GM18870 (cell line): ENCODE results near the gene CD8B.

Experiments used
- ATAC-seq: cut with Tn5 transposase; IDR thresholded peaks from one replicate; pipeline ENCODE4 v1.9.1; 2021; ENCODE audit warnings: moderate library complexity; ENCODE audit not compliant: unreplicated experiment

CD8B gene

DNA sequence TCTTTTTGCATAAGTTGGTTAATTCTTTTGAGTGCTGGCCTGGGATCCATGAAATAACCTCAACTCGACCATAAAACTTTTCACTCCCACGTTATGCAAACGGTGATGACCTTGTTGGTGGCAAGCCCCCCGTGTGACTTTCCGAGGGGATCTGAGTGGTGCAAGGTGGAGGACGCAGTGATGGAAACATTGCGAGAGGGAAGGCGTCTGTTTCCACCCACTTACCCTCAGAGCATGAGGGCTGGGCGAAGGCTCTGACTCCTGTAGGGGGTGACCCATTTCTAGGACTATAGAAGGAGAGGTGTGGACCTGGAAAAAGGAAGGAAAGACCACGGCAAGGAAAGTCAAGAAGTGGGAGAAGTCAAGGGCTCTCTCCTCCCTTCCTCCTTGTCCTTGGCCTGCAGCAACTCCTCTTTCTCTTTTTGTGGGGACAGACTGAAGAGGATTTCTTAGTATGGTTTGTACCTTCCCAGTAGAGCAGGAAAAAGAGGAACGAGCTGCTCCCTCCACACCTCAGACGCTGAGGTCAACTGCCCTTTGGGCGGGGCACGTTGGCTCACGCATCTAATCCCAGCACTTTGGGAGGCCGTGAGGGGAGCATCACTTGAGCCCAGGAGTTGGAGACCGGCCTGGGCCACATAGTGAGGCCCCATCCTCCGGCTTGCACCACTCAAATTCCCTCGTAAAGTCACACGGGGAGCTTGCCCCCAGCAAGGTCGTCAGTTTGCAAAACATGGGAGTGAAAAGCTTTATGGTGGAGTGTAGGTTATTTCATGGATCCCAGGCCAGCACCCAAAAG lies 55.4 kb downstream of the CD8B start:
- no peak for ATAC-seq

DNA sequence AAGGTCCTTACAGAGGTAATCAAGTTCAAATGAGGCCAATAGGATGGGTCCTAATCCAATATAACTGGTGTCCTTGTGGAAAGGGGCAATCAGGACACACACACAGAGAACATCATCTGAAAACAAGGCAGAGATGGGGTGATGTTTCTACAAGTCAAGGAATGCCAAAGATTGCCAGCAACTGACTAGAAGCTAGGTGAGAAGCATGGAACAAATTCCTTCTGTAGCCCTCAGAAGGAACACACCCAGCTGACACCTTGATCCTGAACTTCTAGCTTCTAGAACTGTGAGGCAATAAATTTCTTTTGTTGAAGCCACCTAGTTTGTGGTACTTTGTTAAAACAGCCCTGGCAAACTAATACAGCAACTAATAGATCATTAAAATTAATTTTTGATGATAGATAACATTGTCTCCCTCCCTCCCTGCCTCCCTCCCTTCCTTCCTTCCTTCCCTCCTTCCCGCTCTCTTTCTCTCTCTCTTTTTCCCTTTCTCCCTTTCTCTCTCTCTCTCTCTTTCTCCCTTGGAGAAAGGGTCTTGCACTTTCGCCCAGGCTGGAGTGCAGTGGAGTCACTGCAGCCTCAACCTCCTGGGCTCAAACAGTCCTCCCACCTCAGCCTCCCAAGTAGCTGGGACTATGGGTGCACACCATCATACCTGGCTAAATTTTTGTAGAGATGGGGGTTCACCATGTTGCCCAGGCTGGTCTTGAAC lies 60.7 kb downstream of the CD8B start:
- ATAC-seq = no peak

DNA sequence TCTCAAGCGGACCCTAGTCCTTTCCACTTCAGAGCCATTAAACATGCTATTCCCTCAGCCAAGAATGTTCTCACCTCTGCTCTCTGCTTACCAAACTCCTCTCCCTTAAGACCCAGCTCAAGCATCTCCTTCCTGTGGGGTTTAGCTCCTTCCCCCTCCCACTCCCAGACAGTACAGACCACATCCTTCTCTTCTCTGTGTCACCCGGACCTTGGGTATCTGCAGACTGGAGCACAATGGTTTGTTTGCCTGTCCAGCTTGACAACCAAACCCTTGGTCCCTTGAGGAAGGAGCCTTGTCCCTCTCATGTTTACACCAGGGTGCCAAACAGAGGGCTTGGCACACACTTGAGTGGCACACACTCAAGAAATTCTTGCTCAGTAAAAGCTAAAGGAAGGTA lies 66.8 kb downstream of the CD8B start:
- ATAC-seq = no peak

DNA sequence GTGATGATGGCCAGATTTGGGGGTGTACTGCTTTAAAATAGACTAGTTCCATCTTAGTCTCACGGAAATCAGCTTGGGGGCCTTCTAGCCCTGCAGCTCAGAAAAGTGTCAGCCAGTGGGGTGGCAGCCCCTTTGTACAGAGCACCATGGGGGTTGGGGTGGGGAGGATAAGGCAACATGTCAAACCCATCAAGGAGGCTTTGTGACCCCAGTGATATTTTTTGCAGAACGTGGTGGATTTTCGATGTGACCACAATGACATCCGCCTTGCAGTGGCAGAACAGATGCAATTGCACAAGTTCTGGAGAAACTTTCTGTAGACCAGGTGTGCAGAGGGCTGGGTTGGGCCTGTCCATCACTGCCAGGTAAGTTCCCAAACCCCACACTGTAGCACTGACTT lies 67.9 kb downstream of the CD8B start:
- ATAC-seq = no peak

DNA sequence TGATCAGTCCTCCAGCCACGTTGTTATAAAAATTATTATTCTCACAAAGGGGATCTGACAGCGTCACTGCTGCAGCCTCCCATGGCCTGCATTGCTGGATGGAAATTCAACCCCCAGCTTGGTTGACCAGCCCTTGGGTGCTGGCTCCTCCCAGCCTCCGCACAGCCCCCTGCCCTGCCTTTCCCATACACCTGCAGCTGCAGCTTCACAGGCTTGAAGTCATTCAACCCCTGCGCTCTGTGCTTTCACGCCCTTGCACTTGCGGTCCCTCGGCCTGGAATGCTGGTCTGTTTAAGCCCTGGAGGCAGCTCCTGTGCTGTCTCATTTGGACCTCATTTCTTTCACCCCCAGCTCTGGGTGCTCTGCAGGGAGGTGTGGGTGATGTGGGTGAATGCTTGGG lies 70.1 kb downstream of the CD8B start:
- no peak for ATAC-seq

DNA sequence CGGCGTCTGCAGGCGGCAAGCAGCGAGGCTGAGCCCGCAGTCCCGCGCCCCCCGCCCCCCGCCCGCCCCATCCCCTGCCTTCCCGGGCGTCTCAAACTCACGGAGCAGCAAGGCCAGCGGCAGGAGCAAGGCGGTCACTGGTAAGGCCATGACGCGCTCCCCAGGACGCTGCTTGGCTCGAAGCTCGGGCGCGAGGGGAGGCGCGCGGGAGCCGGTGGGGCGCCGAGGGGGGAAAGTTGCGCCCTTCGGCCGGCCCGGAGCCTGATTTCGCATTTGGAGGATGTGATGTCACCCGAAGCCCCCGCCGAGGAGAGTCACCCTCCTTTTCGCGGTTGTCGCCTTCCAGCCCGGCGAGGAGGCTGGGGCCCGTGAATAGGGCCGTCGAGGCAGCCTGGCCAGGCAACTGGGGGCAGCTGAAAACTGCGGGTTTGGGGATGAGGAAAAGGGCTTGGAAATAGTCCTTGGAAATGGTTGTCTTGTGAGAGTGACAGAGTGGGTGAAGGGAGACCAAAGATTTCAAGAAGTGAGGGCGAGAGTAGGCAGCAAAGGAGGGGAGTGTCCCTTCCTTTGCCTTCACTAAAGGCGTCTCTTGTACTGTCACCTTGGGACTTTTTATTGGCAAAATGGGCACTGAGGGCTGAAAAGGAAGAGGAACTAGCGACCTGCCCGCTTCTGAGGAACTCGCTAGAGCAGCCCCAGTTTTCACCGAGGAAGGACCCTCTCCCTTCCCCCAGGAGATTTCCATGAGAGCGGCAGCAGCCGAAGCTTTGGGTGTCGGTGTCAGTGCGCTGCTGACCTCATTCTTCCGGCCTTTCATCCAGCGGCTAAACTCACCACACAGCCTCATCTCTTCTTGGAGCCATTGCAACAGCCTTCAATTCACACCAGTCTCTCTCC lies 70.8 kb downstream of the CD8B start, which contains the start of gene CD8A:
TSS of gene CD8A (minus strand) at position 238 of the 897 bp plus-strand sequence. CDS start at position 150, 88 bp downstream.
- no peak for ATAC-seq

DNA sequence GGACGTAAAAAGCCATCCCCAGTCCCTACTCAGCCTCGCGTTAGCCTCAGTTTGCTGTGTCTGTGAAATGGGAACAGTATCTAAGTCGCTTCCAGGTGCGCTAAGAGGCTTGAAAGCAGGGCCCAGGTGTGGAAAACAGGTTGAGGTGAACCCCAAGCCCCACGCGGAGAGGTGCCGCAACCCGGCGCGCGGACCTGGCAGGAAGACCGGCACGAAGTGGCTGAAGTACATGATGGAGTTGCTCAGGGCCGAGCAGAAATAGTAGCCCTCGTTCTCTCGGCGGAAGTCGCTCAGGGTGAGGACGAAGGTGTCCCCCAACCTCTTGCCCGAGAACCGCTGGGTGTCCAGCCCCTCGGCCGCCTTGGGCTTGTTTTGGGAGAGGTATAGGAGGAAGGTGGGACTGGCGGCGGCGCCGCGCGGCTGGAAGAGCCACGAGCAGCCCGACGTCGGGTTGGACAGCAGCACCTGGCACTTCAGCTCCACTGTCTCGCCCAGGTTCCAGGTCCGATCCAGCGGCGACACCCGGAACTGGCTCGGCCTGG lies 71.5 kb downstream of the CD8B start:
- no peak for ATAC-seq

DNA sequence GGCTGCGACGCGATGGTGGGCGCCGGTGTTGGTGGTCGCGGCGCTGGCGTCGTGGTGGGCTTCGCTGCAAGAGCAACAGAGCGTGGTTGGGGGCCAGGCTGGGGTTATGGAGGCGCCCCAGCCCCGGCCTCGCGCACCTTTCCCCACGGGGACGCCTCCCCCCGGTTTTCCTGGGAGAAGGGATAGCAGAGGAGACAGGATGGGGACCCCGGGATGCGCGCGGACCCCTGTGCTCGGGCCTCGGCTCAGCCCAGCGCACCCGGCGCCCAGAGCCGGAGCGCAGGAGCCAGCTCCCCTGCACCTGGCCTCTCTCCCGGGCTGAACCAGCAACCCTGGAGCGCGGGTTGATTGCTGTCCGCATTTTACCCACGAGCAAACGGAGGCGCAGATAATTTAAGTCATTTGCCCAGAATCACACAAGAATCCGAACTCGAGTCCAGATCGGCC lies 72.0 kb downstream of the CD8B start:
- ATAC-seq = no peak

DNA sequence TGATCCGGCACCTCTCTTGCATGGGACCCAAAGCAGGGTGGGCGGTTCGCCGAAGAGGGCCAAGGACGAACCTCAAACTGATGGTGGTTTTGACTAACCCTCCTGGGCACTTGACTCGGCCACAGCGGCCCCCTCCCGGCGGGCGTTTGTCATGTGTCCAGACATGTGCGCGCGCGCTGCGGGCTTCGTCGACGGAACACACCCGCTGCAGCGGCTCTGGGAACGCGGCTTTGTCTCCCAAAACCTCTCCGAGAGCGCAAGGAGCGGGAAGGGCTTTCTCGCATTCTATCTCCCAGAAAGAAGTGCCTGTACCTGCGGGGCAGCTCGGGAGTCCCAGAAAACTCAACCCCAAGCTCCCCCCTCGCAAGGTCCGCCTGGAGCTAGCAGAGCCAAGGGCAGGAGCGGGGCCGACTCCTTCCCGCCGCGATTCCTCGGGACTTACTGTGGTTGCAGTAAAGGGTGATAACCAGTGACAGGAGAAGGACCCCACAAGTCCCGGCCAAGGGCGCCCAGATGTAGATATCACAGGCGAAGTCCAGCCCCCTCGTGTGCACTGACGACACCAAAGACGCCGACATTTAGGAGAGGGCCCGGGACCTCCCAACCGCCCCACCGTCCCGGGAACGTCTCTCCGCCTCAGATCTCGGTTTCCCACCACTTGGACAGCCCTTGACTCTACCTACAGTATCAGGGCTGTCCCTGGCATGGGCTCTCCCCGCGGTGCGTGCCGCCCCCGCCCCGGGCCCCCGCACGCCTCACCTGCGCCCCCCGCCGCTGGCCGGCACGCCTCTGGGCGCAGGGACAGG lies 72.6 kb downstream of the CD8B start:
- ATAC-seq = no peak

DNA sequence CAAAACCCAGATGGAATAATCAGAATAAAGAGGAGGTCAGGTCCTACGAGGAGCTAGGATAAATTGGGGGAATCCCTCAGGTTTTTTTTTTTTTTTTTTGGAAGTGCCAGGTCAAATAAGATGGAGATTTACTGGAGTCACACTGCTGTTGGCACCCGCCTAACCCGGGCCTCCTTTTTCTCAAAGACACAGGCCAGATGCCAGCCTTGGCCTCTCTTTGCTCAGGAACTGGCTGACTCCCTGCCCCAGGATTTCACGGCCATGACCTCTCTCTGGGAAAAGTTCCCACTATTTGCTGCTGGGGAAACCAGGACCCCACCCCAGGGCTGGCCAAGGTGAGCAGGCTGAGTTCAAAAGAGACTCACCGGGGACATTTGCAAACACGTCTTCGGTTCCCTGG lies 73.5 kb downstream of the CD8B start:
- no peak for ATAC-seq

DNA sequence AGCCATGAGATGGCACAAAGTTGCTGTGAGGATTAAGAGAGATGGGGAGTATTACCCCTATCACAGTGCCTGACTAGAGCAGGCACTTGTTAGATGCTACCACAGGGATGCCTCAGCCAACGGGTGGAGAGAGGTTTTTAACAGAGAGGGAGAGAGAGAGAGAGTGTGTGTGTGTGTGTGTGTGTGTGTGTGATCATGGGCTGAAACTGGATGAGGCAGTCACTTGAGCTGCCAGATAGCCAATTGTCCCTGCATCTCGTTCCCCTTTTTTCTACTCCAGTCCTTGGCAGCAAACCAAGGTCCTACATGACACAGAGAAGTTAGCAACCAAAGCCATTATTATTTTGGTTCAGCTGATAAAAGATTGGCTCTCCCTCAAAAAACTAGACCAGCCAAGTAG lies 74.0 kb downstream of the CD8B start:
- no peak for ATAC-seq

DNA sequence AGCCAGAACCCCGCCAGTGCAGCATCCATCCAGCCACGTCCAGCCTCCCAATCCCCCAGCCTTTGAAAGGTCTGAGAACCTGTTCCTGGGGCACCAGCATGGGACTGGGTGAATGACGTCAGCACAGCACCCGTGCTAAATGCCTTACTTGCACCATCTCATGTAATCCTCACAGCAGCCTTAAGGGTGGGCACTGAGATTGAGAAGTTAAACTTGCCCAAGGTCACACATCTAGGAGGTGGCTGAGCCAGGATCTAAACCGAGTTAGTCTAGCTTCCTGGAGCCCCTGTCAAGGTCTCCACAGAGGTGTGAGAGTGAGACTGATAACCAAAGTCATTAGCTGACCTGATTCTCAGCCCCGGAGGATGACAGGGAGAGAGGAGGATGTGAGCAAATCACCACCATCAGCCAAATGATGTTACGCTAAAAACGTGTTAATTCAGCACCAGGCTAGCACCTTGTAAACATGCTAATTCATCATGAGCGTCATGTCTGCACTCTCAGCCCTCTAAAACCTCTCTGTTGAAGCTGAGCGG lies 75.6 kb downstream of the CD8B start:
- ATAC-seq = no peak

DNA sequence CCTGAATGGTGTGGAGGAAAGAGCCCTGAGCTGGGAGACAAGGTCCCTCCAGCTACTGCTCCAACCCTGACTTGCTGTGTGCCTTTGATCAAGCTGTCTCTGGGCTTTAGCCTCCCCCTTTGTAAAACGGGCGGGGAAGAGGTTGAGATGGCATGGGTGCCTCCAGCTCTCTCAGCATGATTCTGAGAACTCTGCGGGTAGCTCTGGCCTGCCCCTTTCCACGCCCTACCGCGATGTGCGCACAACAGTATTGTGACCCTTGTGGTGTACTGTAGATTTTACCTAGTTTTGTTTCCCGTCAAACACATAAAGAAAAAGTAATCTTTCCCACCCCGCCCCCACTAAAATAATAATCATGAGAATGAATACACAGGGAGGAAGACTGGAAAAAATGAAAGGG lies 76.2 kb downstream of the CD8B start:
- ATAC-seq = no peak

DNA sequence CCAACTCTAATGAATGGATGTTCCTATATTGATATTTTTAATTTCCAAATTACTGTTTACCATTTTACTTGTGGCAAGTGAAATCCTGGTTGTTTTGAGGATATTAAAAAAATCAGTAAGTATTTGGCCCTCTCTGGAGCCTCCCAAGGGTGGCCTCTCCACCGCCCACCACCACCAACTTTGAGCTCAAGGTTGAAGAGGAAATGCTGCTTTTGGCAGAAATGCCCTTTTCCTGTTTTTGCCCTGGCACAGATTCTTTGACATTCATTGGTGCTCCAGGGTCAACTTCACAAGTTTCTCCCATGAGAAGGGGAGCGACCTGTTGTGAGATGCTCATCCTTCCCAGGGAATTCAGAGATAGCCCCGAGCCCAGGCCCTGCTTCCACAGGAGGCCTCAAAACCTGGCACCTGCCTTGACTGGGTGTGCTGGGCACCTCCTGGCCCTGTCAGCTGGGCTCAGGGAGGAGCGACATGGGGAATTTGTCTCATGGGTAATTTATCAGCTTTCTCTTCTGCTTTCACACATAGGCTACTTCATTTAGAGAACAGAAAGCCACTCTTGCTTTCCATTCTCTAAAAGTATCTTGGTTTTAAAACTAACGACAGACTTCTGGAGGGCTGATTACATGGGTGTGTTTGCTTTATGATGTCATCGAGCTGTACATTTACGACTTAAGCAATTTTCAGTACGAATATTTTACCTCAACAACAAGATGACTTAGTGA lies 77.9 kb downstream of the CD8B start:
- ATAC-seq = peak; percentile 99

DNA sequence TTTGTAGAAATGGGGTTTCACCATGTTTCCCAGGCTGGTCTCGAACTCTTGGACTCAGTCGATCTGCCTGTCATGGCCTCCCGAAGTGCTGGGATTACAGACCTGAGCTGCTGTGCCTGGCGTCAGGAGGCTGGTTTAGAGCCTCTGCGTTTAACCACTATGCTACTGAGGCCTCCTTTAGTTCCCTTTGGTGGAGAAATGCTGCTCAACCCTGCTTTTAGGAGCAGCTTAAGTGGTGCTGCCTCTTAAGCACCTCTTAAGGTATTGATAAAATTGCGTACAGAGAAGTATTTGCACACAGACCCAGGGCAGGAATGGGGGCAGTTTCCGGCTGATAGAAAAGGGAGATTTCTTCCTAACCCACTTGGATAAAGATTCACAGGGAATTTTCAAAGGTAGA lies 78.9 kb downstream of the CD8B start:
- no peak for ATAC-seq

DNA sequence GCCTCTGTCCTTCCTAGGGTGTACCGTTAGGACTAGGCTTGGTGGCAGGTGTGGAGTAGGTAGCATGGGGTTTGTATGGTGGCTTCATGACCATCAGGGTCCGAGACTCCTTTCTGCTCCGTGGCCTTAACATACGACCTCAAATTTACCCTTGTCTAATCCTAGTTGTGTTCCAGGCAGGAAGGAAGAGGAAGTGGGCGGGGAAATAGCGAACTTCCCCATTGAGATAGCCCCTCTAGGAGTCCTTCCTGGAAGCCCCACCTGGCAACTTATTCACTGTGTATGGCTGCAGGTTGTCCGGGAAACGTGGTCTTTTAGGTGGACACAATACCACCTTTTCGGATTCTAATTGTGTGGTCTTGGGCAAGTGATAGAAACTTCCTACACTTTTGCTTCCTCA lies 80.3 kb downstream of the CD8B start:
- no peak for ATAC-seq

DNA sequence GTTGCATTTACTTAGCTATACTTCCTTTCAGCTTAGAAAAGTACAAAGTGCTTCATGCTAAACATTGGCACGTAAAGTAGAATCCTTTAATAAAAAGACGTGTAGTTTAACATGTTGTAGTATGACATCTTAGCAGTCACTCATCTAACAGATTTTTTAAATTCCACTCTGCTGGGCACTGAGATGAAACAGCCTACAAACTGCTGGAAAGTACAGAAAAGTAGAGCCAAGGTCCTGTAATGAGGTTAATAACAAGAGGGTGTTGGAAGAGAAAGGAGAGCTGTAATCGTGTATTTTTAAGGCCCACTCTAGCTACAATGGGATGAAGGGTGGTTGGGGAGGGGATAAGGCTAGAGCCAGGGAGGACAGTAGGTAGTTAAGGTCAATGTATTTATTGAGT lies 81.7 kb downstream of the CD8B start:
- ATAC-seq = no peak

DNA sequence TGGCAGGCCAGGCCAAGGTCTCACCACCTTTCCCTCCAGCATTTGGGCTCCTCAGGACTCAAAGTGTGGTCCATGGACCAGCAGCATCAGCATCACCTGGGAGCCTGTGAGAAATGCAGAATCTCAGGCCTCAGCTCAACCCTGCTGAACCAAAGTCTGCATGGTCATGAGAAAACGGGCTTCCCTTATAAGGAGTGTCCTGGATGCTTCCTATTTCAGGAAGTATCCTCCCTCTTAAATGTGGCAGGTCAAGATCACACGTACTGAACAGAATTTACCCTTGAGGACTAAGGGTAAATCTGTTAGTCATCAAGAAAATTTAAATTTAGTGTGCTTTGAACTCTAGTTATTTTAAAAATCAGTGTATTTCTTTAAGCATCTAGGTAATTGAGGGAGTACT lies 82.7 kb downstream of the CD8B start:
- no peak for ATAC-seq

DNA sequence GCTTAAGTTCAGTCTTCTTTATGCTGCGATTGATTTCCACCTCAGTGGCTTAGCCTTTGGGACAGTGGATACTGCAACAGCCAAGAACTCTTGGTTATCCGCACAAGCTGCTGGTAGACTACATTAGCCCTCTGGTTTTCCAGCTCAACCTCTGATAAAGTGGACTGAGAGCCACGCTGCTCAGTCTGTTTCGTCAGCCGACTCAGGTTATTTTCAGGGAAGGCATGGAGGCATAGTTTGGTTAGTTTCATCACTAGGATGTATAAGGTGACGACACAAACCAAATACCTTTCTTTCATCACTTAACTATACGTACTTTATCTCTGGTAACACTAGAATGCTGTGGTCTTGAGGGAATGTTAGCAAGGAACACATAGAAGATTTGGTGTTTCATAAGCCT lies 85.2 kb downstream of the CD8B start:
- no peak for ATAC-seq
